GM18873 (cell line): ENCODE measurements around the gene SPIRE2.
"Not testable (repeated sequence)": the region's sequence is repeated elsewhere in the genome, so short reads cannot be mapped to it uniquely, and the experiment has no call there.

ENCODE experiments used
- ATAC-seq: cut with Tn5 transposase; IDR thresholded peaks from one replicate; pipeline ENCODE4 v1.9.1; 2021; ENCODE audit warnings: mild to moderate bottlenecking, moderate library complexity, moderate number of reproducible peaks; ENCODE audit not compliant: unreplicated experiment, low FRiP score

SPIRE2 gene

DNA sequence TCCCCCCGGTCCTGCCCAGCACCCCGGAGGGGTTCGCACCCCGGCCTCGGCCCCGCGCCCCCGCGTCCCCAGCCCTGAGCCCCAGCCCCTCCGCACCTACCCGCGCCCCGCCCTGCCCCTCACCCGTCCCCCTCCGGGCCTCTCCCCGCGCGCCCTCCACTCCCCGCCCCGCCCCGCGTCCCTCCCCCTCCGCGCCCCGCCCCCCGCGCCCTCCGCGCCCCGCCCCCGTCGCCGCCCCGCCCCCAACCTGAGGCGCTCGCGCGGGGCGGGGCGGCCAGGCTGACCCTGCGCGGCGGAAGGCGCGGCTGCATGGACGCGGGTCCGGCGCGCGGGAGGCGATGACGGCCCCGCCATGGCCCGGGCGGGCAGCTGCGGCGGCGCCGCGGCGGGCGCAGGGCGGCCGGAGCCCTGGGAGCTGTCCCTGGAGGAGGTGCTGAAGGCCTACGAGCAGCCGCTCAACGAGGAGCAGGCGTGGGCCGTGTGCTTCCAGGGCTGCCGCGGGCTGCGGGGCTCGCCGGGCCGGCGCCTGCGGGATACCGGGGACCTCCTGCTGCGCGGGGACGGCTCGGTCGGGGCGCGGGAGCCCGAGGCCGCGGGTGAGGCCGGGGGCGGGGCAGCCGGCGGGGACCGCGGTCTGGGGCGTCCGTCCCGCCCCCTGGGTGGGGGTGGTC lies at the start of gene SPIRE2:
TSS of gene SPIRE2 (plus strand) at position 277 of the 671 bp plus-strand sequence. CDS start at position 353, 76 bp downstream.
- ATAC-seq = no peak

DNA sequence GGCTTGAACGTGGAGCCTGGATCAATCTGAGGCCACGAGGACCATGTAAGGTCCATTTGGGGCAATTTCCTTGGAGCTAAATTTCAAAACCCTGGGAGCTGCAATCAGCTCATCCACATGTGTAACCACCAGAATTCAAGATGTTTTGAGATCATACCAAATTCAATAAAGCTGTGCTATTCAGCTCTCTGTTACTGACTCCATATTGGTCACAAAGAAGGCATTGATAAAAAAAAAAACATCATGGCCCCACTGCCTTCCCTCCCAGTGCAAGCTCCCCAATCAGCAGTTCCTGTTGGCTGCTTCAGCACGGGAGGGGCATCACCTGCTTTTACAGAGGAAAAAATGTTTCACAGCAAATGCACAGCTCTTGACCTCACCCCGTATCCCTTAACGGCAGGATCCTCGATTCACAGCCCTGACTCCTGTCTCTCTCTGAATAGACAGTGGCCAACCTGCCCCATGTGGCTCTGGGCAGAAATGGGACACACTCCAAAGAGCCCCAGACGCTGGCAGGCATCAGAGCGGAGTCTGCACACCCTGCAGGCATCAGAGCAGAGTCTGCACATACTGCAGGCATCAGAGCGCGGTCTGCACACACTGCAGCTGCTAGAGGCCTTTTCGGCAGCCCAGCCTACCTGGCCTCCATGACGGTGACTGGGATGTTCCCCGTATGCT lies 48.9 kb upstream of the SPIRE2 start:
- ATAC-seq = no peak

GRCh38 chr16:89779909-89780305 lies 48.4 kb upstream of the SPIRE2 start:
- no peak for ATAC-seq

DNA sequence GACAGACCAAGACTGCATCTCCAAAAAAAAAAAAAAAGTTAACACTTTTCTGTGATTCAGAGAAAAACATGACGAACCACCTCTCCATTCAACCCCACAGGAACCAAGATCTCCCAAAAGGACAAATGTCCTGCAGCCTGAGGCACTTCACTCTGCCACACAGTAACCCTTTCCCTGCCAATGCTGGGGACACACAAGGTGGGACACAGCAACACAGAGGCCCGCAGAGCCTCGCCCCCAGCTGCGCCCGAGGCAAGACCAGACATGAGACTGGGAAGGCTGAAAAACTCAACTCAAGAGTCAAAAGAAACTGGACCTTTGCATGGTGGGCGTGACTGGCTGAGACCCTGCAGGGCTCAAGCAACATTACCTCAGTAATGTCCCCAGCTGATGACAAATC lies 45.8 kb upstream of the SPIRE2 start:
- ATAC-seq = no peak

GRCh38 chr16:89783952-89784351 lies 44.3 kb upstream of the SPIRE2 start:
- ATAC-seq = not testable (repeated sequence)

DNA sequence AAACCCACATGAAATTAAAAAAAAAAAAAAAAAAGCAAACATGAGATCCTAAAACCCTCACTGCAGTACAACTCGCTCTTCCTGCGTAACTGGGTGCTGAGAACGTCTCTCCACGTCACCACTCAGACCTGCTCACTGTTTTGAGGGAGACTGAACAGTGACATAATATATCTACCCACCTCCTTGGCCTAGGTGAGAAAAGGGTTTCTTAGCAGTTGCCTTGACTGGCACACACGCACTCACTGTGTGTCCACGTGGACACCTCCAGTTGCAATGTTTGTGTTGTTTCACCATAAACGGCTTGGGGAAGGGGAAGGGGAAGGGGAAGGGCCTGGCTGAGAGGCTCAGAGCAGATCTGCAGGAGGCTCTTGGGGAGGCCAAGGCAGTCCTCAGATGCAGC lies 43.9 kb upstream of the SPIRE2 start:
- ATAC-seq = no peak

GRCh38 chr16:89785523-89786155 lies 42.6 kb upstream of the SPIRE2 start:
- no peak for ATAC-seq

- ATAC-seq = no peak
Measured at GRCh38 chr16:89786474-89787364, 41.6 kb upstream of the SPIRE2 start.

GRCh38 chr16:89787365-89787805 lies 40.9 kb upstream of the SPIRE2 start:
- no peak for ATAC-seq

DNA sequence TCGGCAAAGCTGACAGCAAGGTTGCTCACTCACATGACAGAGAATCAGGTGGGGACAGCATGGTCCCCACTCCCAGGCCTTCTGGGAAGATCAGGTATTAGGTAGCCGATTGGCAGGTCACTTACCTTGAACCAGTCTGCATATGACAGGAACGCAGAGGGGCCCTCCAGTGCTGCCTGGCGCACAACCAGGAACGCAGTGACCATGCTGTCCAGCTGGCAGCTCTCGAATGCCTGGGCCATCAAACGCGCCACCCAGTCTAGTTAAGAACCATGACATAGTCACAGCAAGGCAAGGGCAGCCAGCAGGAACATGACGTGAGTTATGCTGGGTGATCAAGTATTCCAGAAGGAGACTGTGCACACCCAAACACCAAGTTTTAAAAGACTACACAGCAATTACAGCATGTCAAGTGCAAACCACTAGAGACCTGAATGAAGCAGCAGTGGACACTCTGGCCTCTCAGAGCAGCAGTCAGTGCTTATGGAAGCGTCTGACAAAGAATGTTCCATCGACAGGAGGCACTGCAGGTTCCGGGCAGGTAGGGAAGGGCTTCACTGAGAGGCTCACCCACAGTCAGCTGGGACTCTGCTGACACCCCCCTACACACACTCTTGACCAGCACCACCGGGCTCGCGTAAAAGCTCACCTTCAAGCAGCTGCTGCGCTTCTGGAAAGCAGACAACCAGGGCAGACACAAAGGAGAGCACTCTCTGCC lies 36.8 kb upstream of the SPIRE2 start:
- ATAC-seq = no peak

- not testable (repeated sequence) for ATAC-seq
Measured at GRCh38 chr16:89793092-89793491, 35.2 kb upstream of the SPIRE2 start.

DNA sequence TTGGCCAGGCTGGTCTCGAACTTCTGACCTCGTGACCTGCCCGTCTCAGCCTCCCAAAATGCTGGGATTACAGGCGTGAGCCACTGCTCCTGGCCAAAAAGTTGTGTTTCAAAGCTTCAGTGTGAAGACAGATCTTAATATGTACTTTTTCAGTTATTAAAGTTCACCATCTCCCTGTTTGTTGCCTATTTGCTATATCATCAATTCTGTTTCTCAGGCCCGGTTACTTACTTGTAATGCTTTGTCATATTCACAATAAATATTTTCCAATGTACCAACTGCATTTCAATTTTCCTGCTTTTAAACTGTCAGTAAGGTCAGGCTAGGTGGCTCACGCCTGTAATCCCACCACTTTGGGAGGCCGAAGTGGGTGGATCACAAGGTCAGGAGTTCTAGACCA lies 34.3 kb upstream of the SPIRE2 start:
- no peak for ATAC-seq

DNA sequence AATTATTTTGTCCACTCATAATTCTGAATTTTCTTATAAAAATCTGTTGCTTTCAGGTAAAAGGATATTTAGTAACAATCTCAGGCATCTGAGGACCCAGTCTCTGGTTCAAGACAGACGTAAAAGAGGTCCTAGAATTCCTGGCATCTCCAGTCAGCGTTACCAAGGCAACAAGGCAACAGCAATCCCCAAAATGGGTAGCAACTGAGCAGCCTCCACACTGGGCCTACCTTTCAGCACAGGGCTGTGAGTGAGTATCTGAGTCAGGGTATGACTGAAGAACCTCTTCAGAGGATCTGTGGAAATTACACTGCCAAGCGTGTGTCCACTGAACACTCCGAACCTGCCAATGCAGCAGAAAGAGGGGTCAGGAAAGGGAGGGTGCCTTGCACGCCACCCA lies 32.6 kb upstream of the SPIRE2 start:
- ATAC-seq = no peak

- no peak for ATAC-seq
Measured at GRCh38 chr16:89796104-89796503, 32.2 kb upstream of the SPIRE2 start.

GRCh38 chr16:89798126-89798525 lies 30.1 kb upstream of the SPIRE2 start:
- ATAC-seq = no peak

GRCh38 chr16:89798832-89799370 lies 29.4 kb upstream of the SPIRE2 start:
- ATAC-seq = no peak

DNA sequence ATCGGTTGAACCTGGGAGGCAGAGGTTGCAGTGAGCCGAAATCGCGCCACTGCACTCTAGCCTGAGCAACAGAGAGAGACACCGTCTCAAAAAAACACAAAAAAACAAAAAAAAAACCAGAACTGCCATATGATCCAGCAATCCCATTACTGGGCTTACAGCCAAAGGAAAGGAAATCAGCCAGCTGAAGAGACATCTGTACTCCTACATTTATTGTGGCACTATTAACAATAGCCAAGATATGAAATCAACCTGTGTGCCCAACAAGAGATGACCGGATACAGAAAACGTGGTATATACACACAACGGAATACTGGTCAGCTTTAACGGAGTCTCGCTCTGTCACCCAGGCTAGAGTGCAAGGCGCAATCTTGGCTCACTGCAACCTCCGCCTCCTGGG lies 26.5 kb upstream of the SPIRE2 start:
- no peak for ATAC-seq

GRCh38 chr16:89805136-89805905 lies 23.0 kb upstream of the SPIRE2 start:
- no peak for ATAC-seq

DNA sequence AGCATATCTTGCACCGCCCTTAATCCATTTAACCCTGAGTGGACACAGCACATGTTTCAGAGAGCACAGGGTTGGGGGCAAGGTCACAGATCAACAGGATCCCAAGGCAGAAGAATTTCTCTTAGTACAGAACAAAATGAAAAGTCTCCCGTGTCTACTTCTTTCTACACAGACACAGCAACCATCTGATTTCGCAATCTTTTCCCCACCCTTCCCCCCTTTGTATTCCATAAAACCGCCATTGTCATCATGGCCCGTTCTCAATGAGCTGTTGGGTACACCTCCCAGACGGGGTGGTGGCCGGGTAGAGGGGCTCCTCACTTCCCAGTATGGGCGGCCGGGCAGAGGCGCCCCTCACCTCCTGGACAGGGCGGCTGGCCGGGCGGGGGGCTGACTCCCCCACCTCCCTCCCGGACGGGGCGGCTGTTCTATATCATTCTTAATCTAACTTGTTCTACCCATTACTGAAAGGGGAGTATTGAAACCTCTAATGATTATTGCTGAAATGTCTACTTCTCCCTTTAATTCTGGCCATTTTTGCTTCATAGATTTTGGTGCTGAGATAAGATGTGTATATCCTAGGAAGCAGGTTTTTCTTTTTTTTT lies 21.6 kb upstream of the SPIRE2 start:
- not testable (repeated sequence) for ATAC-seq
